AG04450 (cell line): Measurements from ENCODE around the gene IL22RA1. TPM values are rescaled to one million over a fixed set of nuclear protein-coding genes. Genes with fewer than 3 reads are reported as not detected.

Experiments used
- CTCF ChIA-PET: fragments of 300-600, 350-600 bp; formaldehyde crosslinking; extraction: SDS; loops from one replicate; lab custom pipeline; 2022; ENCODE audit warnings: antibody characterized with exemption, inconsistent platforms; lab: Charles Lee
- POLR2A ChIA-PET: fragments of 350-600 bp; formaldehyde crosslinking; extraction: SDS; loops from one replicate; lab custom pipeline; 2021; ENCODE audit warnings: antibody characterized with exemption, inconsistent platforms; lab: Yijun Ruan, JAX
- DNase-seq: peaks from one replicate; pipeline ENCODE4 v3.0.0-alpha.2; 2011; ENCODE audit warnings: low read depth, low spot score
- H3K27ac ChIP-seq: one replicate; pipeline ENCODE4 v1.5.1; 2012; ENCODE audit warnings: low read depth, low read length, control low read depth
- H3K27me3 ChIP-seq: one replicate; pipeline ENCODE4 v1.6.0; 2012; ENCODE audit warnings: low read length; ENCODE audit not compliant: control insufficient read depth, insufficient read depth
- H3K4me3 ChIP-seq: 2 replicates; pipeline ENCODE4 v1.5.1; 2011; ENCODE audit warnings: mild to moderate bottlenecking, low read depth, low read length, control low read depth
- H3K9me3 ChIP-seq: 2 replicates; pipeline ENCODE4 v1.5.1; 2012; ENCODE audit warnings: low read length; ENCODE audit not compliant: control insufficient read depth, insufficient read depth
- polyA plus RNA-seq: library from polyadenylated mRNA; depleted of rRNA; stranded (reverse); fragments of >200 nt; gene quantifications from 2 replicates; pipeline ENCODE4 v1.2.3, GENCODE V29; 2011
- TF ChIP-seq, protein P1 (sequence below): IDR thresholded peaks from 2 replicates; pipeline ENCODE4 v1.5.1; 2011; ENCODE audit warnings: low read depth, low read length, control low read depth, inconsistent platforms

The IL22RA1 gene
- polyA plus RNA-seq, 1 experiment = not detected

DNA sequence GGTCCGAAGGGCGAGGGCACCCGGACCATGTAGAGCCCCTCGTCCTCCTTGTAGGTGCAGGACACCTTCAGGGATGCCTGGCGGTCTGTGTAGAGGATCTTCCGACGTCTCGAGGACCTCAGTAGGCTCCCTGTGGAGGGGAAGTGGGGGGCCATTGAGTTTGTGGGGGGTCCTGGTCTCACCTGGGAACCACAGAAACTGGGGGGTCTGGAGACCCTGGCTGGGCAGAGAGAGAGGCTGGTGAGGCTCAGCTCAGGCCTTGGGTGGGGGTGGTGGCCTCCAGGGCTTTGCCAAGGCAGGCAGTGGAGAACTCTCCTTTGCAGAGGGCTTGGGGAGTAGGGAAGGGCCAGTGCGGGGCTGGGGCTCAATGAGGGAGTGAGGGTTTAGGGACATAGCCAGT, 50.0 kb downstream of the IL22RA1 start:
- ChIA-PET POLR2A (interaction anchor here (0.7 kb wide), 1 partner anchor 300 kb away, joined by 3 read pairs; no protein-coding TSS in a partner anchor), CTCF (no interaction called here)
- Histone ChIP-seq H3K27ac (no peak overlapping the region), H3K27me3 (peaks cover 30% of the 10 kb centered on the region), H3K4me3 (no peak overlapping the region), H3K9me3 (no peaks in the 10 kb centered on the region; the same call in 1 of the 2 replicates)
- DNase-seq = no peak
- TF ChIP-seq, protein P1, sequence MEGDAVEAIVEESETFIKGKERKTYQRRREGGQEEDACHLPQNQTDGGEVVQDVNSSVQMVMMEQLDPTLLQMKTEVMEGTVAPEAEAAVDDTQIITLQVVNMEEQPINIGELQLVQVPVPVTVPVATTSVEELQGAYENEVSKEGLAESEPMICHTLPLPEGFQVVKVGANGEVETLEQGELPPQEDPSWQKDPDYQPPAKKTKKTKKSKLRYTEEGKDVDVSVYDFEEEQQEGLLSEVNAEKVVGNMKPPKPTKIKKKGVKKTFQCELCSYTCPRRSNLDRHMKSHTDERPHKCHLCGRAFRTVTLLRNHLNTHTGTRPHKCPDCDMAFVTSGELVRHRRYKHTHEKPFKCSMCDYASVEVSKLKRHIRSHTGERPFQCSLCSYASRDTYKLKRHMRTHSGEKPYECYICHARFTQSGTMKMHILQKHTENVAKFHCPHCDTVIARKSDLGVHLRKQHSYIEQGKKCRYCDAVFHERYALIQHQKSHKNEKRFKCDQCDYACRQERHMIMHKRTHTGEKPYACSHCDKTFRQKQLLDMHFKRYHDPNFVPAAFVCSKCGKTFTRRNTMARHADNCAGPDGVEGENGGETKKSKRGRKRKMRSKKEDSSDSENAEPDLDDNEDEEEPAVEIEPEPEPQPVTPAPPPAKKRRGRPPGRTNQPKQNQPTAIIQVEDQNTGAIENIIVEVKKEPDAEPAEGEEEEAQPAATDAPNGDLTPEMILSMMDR = no peak

DNA sequence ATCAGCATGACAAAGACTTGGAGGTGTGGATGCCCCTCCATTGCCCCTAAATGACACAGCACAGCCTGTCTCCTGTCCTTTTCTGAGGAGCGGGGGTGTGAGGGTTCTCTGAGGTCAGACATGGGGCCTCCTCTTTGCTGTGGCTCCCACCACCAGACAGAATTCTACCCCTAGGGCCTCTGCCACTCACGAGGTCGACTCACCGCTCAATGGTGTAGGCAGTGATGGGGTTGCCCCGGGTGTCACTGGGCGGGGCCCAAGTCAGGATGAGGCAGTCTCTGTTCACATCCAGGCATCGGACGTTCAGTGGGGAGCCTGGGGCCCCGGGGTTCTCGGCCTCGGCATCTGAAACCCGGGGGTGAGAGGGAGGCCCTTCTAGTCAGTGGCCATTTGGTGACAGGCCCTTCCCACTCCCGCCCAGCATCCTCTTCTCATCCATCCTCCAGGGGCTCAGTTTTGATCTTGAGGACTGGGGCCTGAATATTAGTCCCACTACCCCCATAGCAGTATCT, 50.9 kb downstream of the IL22RA1 start:
- ChIA-PET POLR2A (no interaction called here), CTCF (no interaction called here)
- no peak for DNase-seq
- H3K4me3 ChIP-seq = no peak overlapping the region
- H3K27ac ChIP-seq = no peak overlapping the region
- no peaks in the 10 kb centered on the region; the same call in 1 of the 2 replicates for H3K9me3 ChIP-seq
- H3K27me3 ChIP-seq = peaks cover 39% of the 10 kb centered on the region
- TF ChIP-seq, protein P1 = no peak

DNA sequence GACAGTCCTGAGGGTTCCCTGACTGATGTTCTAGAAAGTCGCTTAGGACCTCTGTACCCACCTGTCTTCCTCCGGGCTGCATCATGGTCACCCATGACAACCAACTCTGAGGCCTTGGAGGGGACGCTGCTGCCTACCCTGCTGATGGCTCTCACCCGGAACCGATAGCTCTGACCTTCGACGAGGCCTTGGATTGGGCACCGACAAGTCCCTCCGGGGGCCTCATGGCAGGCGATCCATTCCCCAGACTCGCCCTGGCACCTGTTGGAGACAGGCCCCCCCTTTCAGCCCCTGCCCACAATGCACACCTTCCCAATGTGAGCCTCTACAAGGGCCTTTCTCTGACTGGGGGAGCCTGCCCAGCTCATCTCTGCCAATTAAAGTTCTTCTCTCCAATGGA, 52.2 kb downstream of the IL22RA1 start:
- no peak for DNase-seq
- Histone ChIP-seq H3K27ac (no peak overlapping the region), H3K27me3 (peaks cover 47% of the 10 kb centered on the region), H3K4me3 (no peak overlapping the region), H3K9me3 (no peaks in the 10 kb centered on the region; the same call in 1 of the 2 replicates)
- ChIA-PET POLR2A (no interaction called here), CTCF (no interaction called here)
- TF ChIP-seq, protein P1 = no peak

- H3K27me3 ChIP-seq = peaks cover 45% of the 10 kb centered on the region
- no peak for DNase-seq
- CTCF ChIA-PET = no interaction called here
- H3K27ac ChIP-seq = no peak overlapping the region
- no peak overlapping the region for H3K4me3 ChIP-seq
- H3K9me3 ChIP-seq = no peaks in the 10 kb centered on the region; the same call in 1 of the 2 replicates
- TF ChIP-seq, protein P1 = no peak
- POLR2A ChIA-PET = interaction anchor here (0.7 kb wide), 1 partner anchor 987 kb away, joined by 3 read pairs; no protein-coding TSS in a partner anchor
Observed at GRCh38 chr1:24089743-24090555, 53.0 kb downstream of the IL22RA1 start.
